Lower leg skin (tissue), 3 donors: Measurements from ENCODE around the gene ZNF787.

Source experiments
- CTCF ChIP-seq, 3 donors: fragments of 450-650 bp; IDR thresholded peaks; one replicate each; pipeline ENCODE4 v1.5.1; 2016; ENCODE audit warnings: antibody characterized with exemption in 3 of 3, mild to moderate bottlenecking in 3 of 3, moderate library complexity in 2 of 3
- POLR2A ChIP-seq, 2 donors: fragments of 450-650 bp; IDR thresholded peaks; one replicate each; pipeline ENCODE4 v1.6.1; 2016 to 2017; ENCODE audit warnings: antibody characterized with exemption in 2 of 2, mild to moderate bottlenecking in 1 of 2, moderate library complexity in 1 of 2

DNA sequence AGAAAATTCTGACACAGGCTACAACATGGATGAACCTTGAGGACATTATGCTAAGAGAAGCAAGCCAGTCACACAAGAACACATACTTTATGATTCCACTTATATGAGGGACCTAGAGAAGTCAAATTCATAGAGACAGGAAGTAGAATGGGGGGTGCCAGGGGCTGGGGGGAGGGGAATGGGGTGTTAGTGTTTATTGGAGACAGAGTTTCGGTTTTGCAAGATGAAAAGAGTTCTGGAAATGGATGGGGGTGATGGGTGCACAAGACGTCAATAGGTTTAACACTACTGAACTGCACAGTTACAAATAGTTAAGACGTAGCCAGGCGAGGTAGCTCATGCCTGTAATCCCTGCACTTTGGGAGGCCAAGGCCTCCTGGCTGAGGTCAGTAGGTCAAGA is 3.5 kb upstream of the ZNF787 start:
- TF ChIP-seq CTCF (IDR thresholded peaks at IDR 0.05) (no peak), POLR2A (IDR thresholded peaks at IDR 0.05) (no peak)
